ENCODE data around the gene IFFO2. TPM values are rescaled to one million over a fixed set of nuclear protein-coding genes. Genes with fewer than 3 reads are reported as not detected.

The IFFO2 gene
- total and polyA plus RNA-seq, 2 of the 8 experiments (the other 6 are each of a cell fraction or from before 2014, with no cell fraction given): 6.6 to 10.4 TPM

DNA sequence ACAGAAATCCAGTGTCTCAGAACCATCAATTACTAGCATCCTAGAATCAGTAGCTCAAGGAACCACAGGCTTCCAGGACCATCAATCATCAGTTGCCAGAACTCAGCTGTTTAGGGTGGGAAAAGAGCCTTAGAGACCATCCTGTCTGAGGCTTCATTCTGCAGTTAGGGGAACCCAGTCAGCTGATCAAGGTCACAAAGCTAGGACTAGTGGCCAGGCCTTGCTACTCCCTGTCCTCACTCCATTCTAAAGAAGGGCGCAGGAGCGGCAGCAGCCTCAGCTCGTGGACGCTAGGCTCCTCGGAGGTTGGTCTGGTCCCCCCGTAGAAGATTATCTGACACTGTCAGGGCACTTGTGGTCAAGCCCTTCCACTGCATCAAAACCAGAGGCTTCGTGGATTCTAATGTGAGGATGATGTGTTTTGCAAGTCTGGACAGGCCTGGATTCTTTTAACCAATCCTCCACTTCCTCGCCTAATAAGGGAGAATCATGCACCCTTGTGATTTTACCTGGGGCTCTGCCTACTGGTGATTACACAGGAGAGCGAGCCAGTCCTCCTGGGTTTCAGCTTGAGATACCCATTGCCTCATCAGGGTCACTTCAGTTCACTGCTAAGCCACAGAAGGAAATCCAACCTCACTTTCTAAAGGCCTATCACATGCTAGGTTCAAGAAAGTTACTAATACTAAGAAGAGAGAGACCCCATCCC lies 41.7 kb upstream of the IFFO2 start (continued):
- TF ChIP-seq SP1 (IDR thresholded peaks at IDR 0.05; ENCODE audit: low read depth, low read length): no peak
